HL-60 (cell line): Measurements from ENCODE around the gene ATP11B.

Experiments used
- CTCF ChIP-seq: IDR thresholded peaks from one replicate; pipeline ENCODE4 v1.5.1; 2011; ENCODE audit warnings: low read length, control low read depth, inconsistent platforms; ENCODE audit not compliant: insufficient read depth
- GABPA ChIP-seq: IDR thresholded peaks from 2 replicates; pipeline ENCODE4 v1.6.1; 2012; ENCODE audit warnings: low read depth
- POLR2AphosphoS5 ChIP-seq: IDR thresholded peaks from 2 replicates; pipeline ENCODE4 v1.6.1; 2012; ENCODE audit warnings: low read depth
- REST ChIP-seq: IDR thresholded peaks from 2 replicates; pipeline ENCODE4 v1.6.1; 2012; ENCODE audit warnings: low read depth; ENCODE audit not compliant: insufficient replicate concordance
- SPI1 ChIP-seq: IDR thresholded peaks from 2 replicates; pipeline ENCODE4 v1.6.1; 2012; ENCODE audit warnings: low read depth, mild to moderate bottlenecking, borderline replicate concordance

- TF ChIP-seq REST, result no peak
- no peak for TF ChIP-seq CTCF
- no peak for TF ChIP-seq POLR2AphosphoS5
- TF ChIP-seq SPI1, result no peak
- no peak for TF ChIP-seq GABPA
These were observed 132.6 kb downstream of the ATP11B start for GRCh38 chr3:182925944-182926337.
